ENCODE results near the gene PLXNA4.

The PLXNA4 gene

DNA sequence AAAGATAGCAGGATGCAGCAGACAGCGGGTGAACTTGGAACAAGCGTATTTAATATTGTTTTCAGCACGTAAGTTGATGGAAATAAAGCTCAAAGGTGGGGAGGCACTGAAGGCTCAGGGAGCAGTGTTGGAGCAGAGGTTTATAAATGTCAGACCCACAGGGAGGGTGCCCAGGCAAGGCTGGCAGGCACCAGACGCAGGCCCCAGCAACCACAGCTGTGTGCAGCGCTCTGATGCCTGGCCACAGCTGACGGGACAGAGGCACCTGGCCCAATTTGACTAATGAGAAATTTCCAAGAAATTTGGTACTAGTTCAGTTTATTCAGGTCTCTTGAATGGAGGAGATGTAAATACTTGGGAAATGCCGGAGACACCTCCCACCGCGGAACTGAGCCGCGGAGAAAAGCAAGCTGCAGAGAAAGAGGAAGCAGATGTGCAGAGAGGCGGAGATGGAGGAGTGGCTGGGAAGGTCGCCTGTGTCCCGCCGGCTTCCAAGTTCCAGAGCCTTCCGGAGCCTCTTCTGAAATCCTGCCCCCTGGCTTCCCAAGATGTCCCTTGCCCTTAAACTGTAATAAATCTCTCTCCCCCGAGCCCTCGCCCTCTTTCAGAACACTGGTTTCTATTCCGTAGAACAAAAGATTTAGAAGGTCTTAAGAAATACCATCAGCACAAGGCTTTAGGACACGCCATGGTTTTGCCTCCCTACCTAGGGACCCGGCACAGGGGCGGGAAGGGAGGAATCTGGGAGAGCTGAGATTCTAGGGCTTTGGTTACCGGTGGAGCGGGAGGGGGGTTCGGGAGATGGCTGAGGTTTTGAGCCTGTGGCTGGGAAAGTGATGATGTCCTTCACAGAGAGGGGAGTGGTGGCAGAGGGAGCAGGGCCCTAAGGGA lies 38.4 kb upstream of the PLXNA4 start:
- DNase-seq (ENCODE audit: low read depth), result no peak
- H3K4me3 ChIP-seq (ENCODE audit: low read depth, low read length), result no peak overlapping the region
- no peak for TF ChIP-seq CTCF (IDR thresholded peaks at IDR 0.05; ENCODE audit: low read depth, low read length, missing control alignments)

DNA sequence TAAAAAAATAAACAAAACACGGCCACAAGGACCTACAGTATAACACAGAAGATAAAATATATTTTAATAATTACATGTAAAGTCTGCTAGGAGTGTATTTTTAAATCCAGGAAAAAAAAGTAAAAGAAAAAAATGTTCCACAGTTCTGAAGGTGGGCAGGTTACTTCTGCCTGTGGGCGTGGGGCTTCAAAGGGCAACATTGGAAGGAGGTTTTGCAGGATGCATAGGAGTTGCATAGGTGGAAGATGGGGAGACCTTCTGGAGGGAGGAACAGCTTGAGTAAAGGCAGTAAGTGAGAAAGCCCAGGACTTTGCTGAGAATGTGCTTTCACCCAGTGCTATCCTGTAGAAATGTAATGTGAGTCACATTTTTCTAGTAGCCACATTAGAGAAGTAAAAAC lies 37.5 kb upstream of the PLXNA4 start:
- TF ChIP-seq CTCF (IDR thresholded peaks at IDR 0.05; ENCODE audit: low read depth, low read length, missing control alignments), result no peak
- no peak for DNase-seq (ENCODE audit: low read depth)
- no peak overlapping the region for H3K4me3 ChIP-seq (ENCODE audit: low read depth, low read length)

DNA sequence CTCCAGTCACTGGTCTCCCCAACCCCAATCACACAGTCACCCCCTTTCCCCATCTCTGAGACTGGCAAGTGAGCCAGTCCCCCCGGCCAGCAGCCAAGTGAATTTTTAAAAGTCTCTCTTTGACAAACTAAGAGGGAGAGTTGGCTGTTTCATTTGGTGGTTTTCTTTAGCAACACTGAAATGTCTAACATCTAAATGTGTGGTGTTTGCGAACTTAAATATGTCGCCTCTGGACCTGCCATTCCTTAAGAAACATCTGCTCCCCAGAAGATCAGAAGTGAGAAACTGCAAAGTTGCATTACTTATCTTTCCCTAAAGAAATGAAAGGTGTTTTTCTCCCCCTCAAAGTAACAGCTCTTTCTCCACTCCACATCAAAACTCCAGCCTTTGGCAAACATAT lies 34.7 kb upstream of the PLXNA4 start:
- no peak overlapping the region for H3K4me3 ChIP-seq (ENCODE audit: low read depth, low read length)
- no peak for TF ChIP-seq CTCF (IDR thresholded peaks at IDR 0.05; ENCODE audit: low read depth, low read length, missing control alignments)
- no peak for DNase-seq (ENCODE audit: low read depth)

DNA sequence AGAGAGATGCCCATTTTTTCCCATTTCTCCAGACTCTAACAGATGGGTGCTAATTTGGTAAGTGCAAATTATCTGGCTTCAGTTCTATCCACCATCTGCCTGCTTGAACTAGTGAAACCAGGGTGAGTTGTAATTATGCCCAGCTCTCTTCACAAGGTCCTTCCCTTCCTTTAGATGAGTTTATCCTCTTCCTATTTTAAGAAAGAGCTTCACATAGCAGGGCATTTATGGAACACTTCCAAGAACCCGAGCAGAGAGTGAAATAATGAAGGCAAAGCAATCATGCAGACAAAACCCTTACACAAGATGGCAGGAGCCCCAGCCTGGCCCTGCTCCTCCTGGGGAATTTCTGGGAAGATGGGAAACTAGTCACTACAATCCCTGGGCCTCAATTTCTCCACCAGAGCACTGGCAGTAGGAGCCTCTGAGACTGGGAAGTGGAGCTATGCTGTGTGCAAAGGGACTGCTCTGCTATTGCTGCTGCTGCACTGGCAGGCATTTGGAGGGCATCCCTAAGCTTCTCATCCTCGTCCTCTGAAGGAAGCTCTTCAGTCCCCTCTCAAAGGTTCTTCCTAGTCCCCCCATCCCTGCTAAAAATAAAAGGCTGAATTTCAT lies 33.7 kb upstream of the PLXNA4 start:
- DNase-seq (ENCODE audit: low read depth), result no peak
- no peak for TF ChIP-seq CTCF (IDR thresholded peaks at IDR 0.05; ENCODE audit: low read depth, low read length, missing control alignments)
- H3K4me3 ChIP-seq (ENCODE audit: low read depth, low read length), result no peak overlapping the region

- no peak overlapping the region for H3K4me3 ChIP-seq (ENCODE audit: low read depth, low read length)
- no peak for DNase-seq (ENCODE audit: low read depth)
- no peak for TF ChIP-seq CTCF (IDR thresholded peaks at IDR 0.05; ENCODE audit: low read depth, low read length, missing control alignments)
These were observed 33.0 kb upstream of the PLXNA4 start for GRCh38 chr7:132609222-132609621.

GRCh38 chr7:132608523-132608922 lies 32.3 kb upstream of the PLXNA4 start:
- DNase-seq (ENCODE audit: low read depth), result no peak
- no peak for TF ChIP-seq CTCF (IDR thresholded peaks at IDR 0.05; ENCODE audit: low read depth, low read length, missing control alignments)
- no peak overlapping the region for H3K4me3 ChIP-seq (ENCODE audit: low read depth, low read length)
